ACC112 (cell line): ENCODE measurements around the gene ATP2C2.
"Not testable (repeated sequence)": the region's sequence is repeated elsewhere in the genome, so short reads cannot be mapped to it uniquely, and the experiment has no call there.

ENCODE experiments used
- H2AFZ ChIP-seq: fragments of 200-600 bp; sonication (generic); one replicate; pipeline ENCODE4 v1.6.0; 2017; ENCODE audit warnings: antibody characterized with exemption, low read length; ENCODE audit not compliant: unreplicated experiment
- H3K27ac ChIP-seq: fragments of 200-600 bp; sonication (generic); 2 replicates; pipeline ENCODE4 v1.5.1; 2014; ENCODE audit warnings: low read depth, mild to moderate bottlenecking, antibody characterized with exemption, low read length, moderate library complexity
- H3K27me3 ChIP-seq: fragments of 200-600 bp; sonication (generic); 2 replicates; pipeline ENCODE4 v1.6.1; 2014; ENCODE audit warnings: mild to moderate bottlenecking, antibody characterized with exemption, low read length, moderate library complexity, mixed read lengths; ENCODE audit not compliant: insufficient read depth
- H3K36me3 ChIP-seq: fragments of 200-600 bp; sonication (generic); 2 replicates; pipeline ENCODE4 v1.6.1; 2016; ENCODE audit warnings: mild to moderate bottlenecking, antibody characterized with exemption, low read length, moderate library complexity, mixed read lengths; ENCODE audit not compliant: insufficient read depth
- H3K4me1 ChIP-seq: fragments of 200-600 bp; sonication (generic); one replicate; pipeline ENCODE4 v1.6.1; 2016; ENCODE audit warnings: low read length, mixed read lengths; ENCODE audit not compliant: insufficient read depth, unreplicated experiment, control insufficient read depth
- H3K4me3 ChIP-seq: fragments of 200-600 bp; sonication (generic); 2 replicates; pipeline ENCODE4 v1.5.1; 2014; ENCODE audit warnings: mild to moderate bottlenecking, low read depth, low read length
- H3K79me2 ChIP-seq: fragments of 200-600 bp; sonication (generic); one replicate; pipeline ENCODE4 v1.6.0; 2016; ENCODE audit warnings: low read length; ENCODE audit not compliant: control insufficient read depth, unreplicated experiment, insufficient read depth

ATP2C2 gene

GRCh38 chr16:84340325-84341040 lies 27.9 kb upstream of the ATP2C2 start:
- Histone ChIP-seq H3K4me1 (no peaks in the 10 kb centered on the region), H3K4me3 (no peak overlapping the region), H2AFZ (no peak overlapping the region), H3K27me3 (peaks cover 39% of the 10 kb centered on the region), H3K79me2 (no peaks in the 10 kb centered on the region), H3K36me3 (no peaks in the 10 kb centered on the region), H3K27ac (no peak overlapping the region)

GRCh38 chr16:84341528-84342295 lies 26.6 kb upstream of the ATP2C2 start:
- no peak overlapping the region for H3K27ac ChIP-seq
- peaks cover 45% of the 10 kb centered on the region for H3K27me3 ChIP-seq
- no peak overlapping the region for H2AFZ ChIP-seq
- H3K79me2 ChIP-seq, result no peaks in the 10 kb centered on the region
- no peaks in the 10 kb centered on the region for H3K4me1 ChIP-seq
- no peaks in the 10 kb centered on the region for H3K36me3 ChIP-seq
- H3K4me3 ChIP-seq, result no peak overlapping the region

GRCh38 chr16:84343800-84344199 lies 24.5 kb upstream of the ATP2C2 start:
- H3K27ac ChIP-seq, H3K4me3 ChIP-seq, H3K79me2 ChIP-seq, H2AFZ ChIP-seq, H3K36me3 ChIP-seq, H3K4me1 ChIP-seq: not testable (repeated sequence)
- peaks cover 52% of the 10 kb centered on the region for H3K27me3 ChIP-seq

- Histone ChIP-seq H3K27ac (no peak overlapping the region), H3K4me1 (no peaks in the 10 kb centered on the region), H3K4me3 (no peak overlapping the region), H3K36me3 (no peaks in the 10 kb centered on the region), H2AFZ (no peak overlapping the region), H3K79me2 (no peaks in the 10 kb centered on the region), H3K27me3 (peaks cover 54% of the 10 kb centered on the region)
Measured at GRCh38 chr16:84344781-84345180, 23.6 kb upstream of the ATP2C2 start.

- Histone ChIP-seq H3K4me1 (no peaks in the 10 kb centered on the region), H3K27me3 (peaks cover 58% of the 10 kb centered on the region), H3K36me3 (no peaks in the 10 kb centered on the region), H2AFZ (no peak overlapping the region), H3K4me3 (no peak overlapping the region), H3K79me2 (no peaks in the 10 kb centered on the region), H3K27ac (no peak overlapping the region)
Measured at GRCh38 chr16:84347161-84347560, 21.2 kb upstream of the ATP2C2 start.

GRCh38 chr16:84348386-84348888 lies 19.9 kb upstream of the ATP2C2 start:
- H3K27ac ChIP-seq, result no peak overlapping the region
- no peaks in the 10 kb centered on the region for H3K4me1 ChIP-seq
- H3K4me3 ChIP-seq, result no peak overlapping the region
- peaks cover 62% of the 10 kb centered on the region for H3K27me3 ChIP-seq
- no peak overlapping the region for H2AFZ ChIP-seq
- no peaks in the 10 kb centered on the region for H3K79me2 ChIP-seq
- H3K36me3 ChIP-seq, result no peaks in the 10 kb centered on the region

- H3K79me2 ChIP-seq, result no peaks in the 10 kb centered on the region
- no peaks in the 10 kb centered on the region for H3K4me1 ChIP-seq
- no peak overlapping the region for H3K4me3 ChIP-seq
- H2AFZ ChIP-seq, result no peak overlapping the region
- H3K36me3 ChIP-seq, result no peaks in the 10 kb centered on the region
- H3K27ac ChIP-seq, result no peak overlapping the region
- H3K27me3 ChIP-seq, result peaks cover 57% of the 10 kb centered on the region
Measured at GRCh38 chr16:84349862-84350684, 18.3 kb upstream of the ATP2C2 start.

GRCh38 chr16:84350685-84351400 lies 17.5 kb upstream of the ATP2C2 start:
- Histone ChIP-seq H3K27me3 (peaks cover 54% of the 10 kb centered on the region), H3K4me3 (no peak overlapping the region), H3K79me2 (no peaks in the 10 kb centered on the region), H3K27ac (no peak overlapping the region), H2AFZ (no peak overlapping the region), H3K36me3 (no peaks in the 10 kb centered on the region), H3K4me1 (no peaks in the 10 kb centered on the region)

- Histone ChIP-seq H3K27me3 (peaks cover 57% of the 10 kb centered on the region), H3K79me2 (no peaks in the 10 kb centered on the region), H3K4me1 (no peaks in the 10 kb centered on the region), H3K27ac (no peak overlapping the region), H3K4me3 (no peak overlapping the region), H2AFZ (no peak overlapping the region), H3K36me3 (no peaks in the 10 kb centered on the region)
Measured at GRCh38 chr16:84351630-84352029, 16.7 kb upstream of the ATP2C2 start.

GRCh38 chr16:84354306-84354705 lies 14.0 kb upstream of the ATP2C2 start:
- Histone ChIP-seq H2AFZ (no peak overlapping the region), H3K79me2 (no peaks in the 10 kb centered on the region), H3K27ac (no peak overlapping the region), H3K27me3 (peaks cover 59% of the 10 kb centered on the region), H3K36me3 (no peaks in the 10 kb centered on the region), H3K4me1 (no peaks in the 10 kb centered on the region), H3K4me3 (no peak overlapping the region)
